ENCODE measurements around the gene PLSCR3.
"Not testable (repeated sequence)": the region's sequence is repeated elsewhere in the genome, so short reads cannot be mapped to it uniquely, and the experiment has no call there.

PLSCR3 gene

GRCh38 chr17:7379134-7379533 lies 15.2 kb downstream of the PLSCR3 start:
- no peak for DNase-seq

- no peak for DNase-seq
These were observed 20.0 kb downstream of the PLSCR3 start for GRCh38 chr17:7374353-7374752.

GRCh38 chr17:7370853-7371252 lies 23.5 kb downstream of the PLSCR3 start:
- no peak for DNase-seq

GRCh38 chr17:7369825-7370224 lies 24.5 kb downstream of the PLSCR3 start:
- no peak for DNase-seq

- not testable (repeated sequence) for DNase-seq
These were observed 25.7 kb downstream of the PLSCR3 start for GRCh38 chr17:7368599-7368994.

GRCh38 chr17:7367918-7368598 lies 26.3 kb downstream of the PLSCR3 start:
- no peak for DNase-seq

- DNase-seq, result no peak
These were observed 27.2 kb downstream of the PLSCR3 start for GRCh38 chr17:7367083-7367482.

- DNase-seq, result not testable (repeated sequence)
These were observed 28.4 kb downstream of the PLSCR3 start for GRCh38 chr17:7365963-7366362.

- no peak for DNase-seq
These were observed 31.0 kb downstream of the PLSCR3 start for GRCh38 chr17:7363311-7363710.

GRCh38 chr17:7361906-7362305 lies 32.4 kb downstream of the PLSCR3 start:
- DNase-seq, result no peak

- no peak for DNase-seq
These were observed 36.9 kb downstream of the PLSCR3 start for GRCh38 chr17:7357381-7357780.

GRCh38 chr17:7356756-7357155 lies 37.6 kb downstream of the PLSCR3 start:
- DNase-seq, result no peak

GRCh38 chr17:7356072-7356549 lies 38.2 kb downstream of the PLSCR3 start:
- DNase-seq, result peak; percentile 39 to 47

- DNase-seq, result no peak
These were observed 38.8 kb downstream of the PLSCR3 start for GRCh38 chr17:7355573-7355972.

GRCh38 chr17:7355053-7355452 lies 39.3 kb downstream of the PLSCR3 start, which contains the start of gene TMEM95:
TSS of gene TMEM95 (plus strand) at chr17:7355156. CDS start at chr17:7355205, 49 bp downstream.
- no peak for DNase-seq

GRCh38 chr17:7354262-7354843 lies 40.0 kb downstream of the PLSCR3 start:
- DNase-seq, result no peak

GRCh38 chr17:7352910-7353635 lies 41.3 kb downstream of the PLSCR3 start:
- DNase-seq, result no peak

GRCh38 chr17:7352503-7352889 lies 41.8 kb downstream of the PLSCR3 start:
- DNase-seq, result no peak

GRCh38 chr17:7351665-7352502 lies 42.4 kb downstream of the PLSCR3 start, which contains the start of gene KCTD11:
TSS of gene KCTD11 (plus strand) at chr17:7352162.
- peak in 1 of 2 donors; percentile 31 for DNase-seq

GRCh38 chr17:7348478-7349242 lies 45.7 kb downstream of the PLSCR3 start:
- DNase-seq, result no peak

- no peak for DNase-seq
These were observed 46.5 kb downstream of the PLSCR3 start for GRCh38 chr17:7347630-7348477.

Measured in bone marrow (tissue), 2 donors.